OCI-M1 (cell line): ENCODE results near the gene TBC1D17.
"Not testable (repeated sequence)": the region's sequence is repeated elsewhere in the genome, so short reads cannot be mapped to it uniquely, and the experiment has no call there.

Source experiments
- DNase-seq: peaks from one replicate; lab custom pipeline; 2025; lab: John Stamatoyannopoulos, UW

The TBC1D17 gene

GRCh38 chr19:49921871-49922795 is 44.6 kb downstream of the TBC1D17 start:
- no peak for DNase-seq

GRCh38 chr19:49923055-49924003 is 45.8 kb downstream of the TBC1D17 start:
- no peak for DNase-seq

GRCh38 chr19:49924004-49924880 is 46.7 kb downstream of the TBC1D17 start:
- no peak for DNase-seq

- DNase-seq: not testable (repeated sequence)
These were observed 47.3 kb downstream of the TBC1D17 start for GRCh38 chr19:49924881-49925210.

GRCh38 chr19:49925486-49925885 is 48.0 kb downstream of the TBC1D17 start:
- no peak for DNase-seq

GRCh38 chr19:49926515-49926914 is 49.0 kb downstream of the TBC1D17 start:
- no peak for DNase-seq

- no peak for DNase-seq
These were observed 50.2 kb downstream of the TBC1D17 start for GRCh38 chr19:49927526-49928264.

- peak; percentile 97 for DNase-seq
These were observed 51.7 kb downstream of the TBC1D17 start, which contains the start of the genes ATF5 and NUP62 for GRCh38 chr19:49929121-49929610. ATF5 (plus strand) TSS chr19:49929205; CDS start chr19:49930851, 1,646 bp downstream. NUP62 (minus strand) TSS chr19:49929504; CDS start chr19:49909807, 19,697 bp downstream.

- peak; percentile 99 for DNase-seq
These were observed 52.3 kb downstream of the TBC1D17 start for GRCh38 chr19:49929611-49930482.

GRCh38 chr19:49930483-49931011 is 53.0 kb downstream of the TBC1D17 start:
- DNase-seq: no peak

GRCh38 chr19:49931293-49932040 is 54.0 kb downstream of the TBC1D17 start:
- no peak for DNase-seq

GRCh38 chr19:49932041-49932451 is 54.5 kb downstream of the TBC1D17 start:
- DNase-seq: no peak

- no peak for DNase-seq
These were observed 55.2 kb downstream of the TBC1D17 start for GRCh38 chr19:49932731-49933131.

GRCh38 chr19:49933643-49934042 is 56.1 kb downstream of the TBC1D17 start:
- DNase-seq: no peak

- no peak for DNase-seq
These were observed 59.0 kb downstream of the TBC1D17 start for GRCh38 chr19:49936549-49936948.

GRCh38 chr19:49937750-49938381 is 60.4 kb downstream of the TBC1D17 start:
- peak; percentile 88 for DNase-seq
